Upper lobe of left lung (tissue), 4 donors: ENCODE results near the gene RNF44.

ENCODE experiments used
- CTCF ChIP-seq, 6 experiments: fragments of 450-650 bp in 4 of 6; fragments of 200-600 bp in 2 of 6; sonication (generic) in 2 of 6; IDR thresholded peaks; one replicate each; pipeline ENCODE4 v1.5.1; 2016 to 2019; ENCODE audit warnings: antibody characterized with exemption in 6 of 6
- POLR2AphosphoS5 ChIP-seq, 2 donors: sonication (generic); formaldehyde crosslinking; IDR thresholded peaks; one replicate each; pipeline ENCODE4 v1.5.1; 2017; ENCODE audit warnings: antibody characterized with exemption in 2 of 2

GRCh38 chr5:176535664-176536131 is 1.5 kb downstream of the RNF44 start:
- TF ChIP-seq CTCF (IDR thresholded peaks at IDR 0.05): no peak
- TF ChIP-seq POLR2AphosphoS5 (IDR thresholded peaks at IDR 0.05): no peak
